GM21526 (cell line): ENCODE results near the gene SCYGR3.

Experiments
- ATAC-seq: cut with Tn5 transposase; IDR thresholded peaks from one replicate; pipeline ENCODE4 v1.9.1; 2021; ENCODE audit warnings: moderate library complexity; ENCODE audit not compliant: unreplicated experiment, low FRiP score

The SCYGR3 gene, protein sequence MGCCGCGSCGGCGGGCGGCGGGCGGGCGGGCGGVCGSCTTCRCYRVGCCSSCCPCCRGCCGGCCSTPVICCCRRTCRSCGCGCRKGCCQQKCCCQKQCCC

DNA sequence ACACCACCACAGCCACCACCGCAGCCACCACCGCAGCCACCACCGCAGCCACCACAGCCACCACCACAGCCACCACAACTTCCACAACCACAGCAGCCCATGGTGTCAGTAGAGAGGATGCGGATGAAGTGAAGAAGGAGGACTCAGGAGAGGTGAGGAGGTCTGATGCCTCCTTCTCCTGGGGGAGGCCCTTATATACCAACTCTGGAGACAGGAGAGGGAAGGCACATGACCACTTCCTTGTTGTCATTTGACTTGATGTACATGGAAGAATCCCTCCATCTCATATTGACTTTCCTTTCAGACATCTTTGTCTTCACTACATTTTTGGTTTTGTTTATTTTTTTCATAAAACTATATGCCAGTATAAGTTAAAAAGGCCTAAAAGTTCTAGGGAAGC lies at the start of gene SCYGR3:
Gene SCYGR3, minus strand, starts transcription at position 101 of the 400 bp plus-strand sequence. Its CDS starts 0 bp downstream, at position 101.
- no peak for ATAC-seq

DNA sequence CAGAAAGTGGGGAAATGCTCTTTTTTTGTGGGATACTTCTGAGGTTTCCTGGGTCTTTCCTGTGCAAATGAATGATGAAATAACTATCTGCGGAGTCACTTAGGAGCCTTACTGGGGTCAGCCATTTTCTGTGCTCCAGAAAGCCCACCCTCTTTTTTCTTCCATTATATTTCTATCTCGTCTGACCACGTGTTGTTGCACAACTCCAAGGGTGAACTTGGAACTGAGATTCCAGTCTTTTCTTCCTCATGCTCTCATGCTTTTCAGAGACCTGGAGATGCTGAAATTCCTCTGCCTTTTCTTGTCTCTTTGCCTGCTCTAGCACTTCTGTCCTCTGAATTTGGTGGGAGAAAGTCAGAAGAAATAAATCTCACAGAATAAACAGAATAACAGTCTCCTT lies 47.2 kb upstream of the SCYGR3 start:
- no peak for ATAC-seq

DNA sequence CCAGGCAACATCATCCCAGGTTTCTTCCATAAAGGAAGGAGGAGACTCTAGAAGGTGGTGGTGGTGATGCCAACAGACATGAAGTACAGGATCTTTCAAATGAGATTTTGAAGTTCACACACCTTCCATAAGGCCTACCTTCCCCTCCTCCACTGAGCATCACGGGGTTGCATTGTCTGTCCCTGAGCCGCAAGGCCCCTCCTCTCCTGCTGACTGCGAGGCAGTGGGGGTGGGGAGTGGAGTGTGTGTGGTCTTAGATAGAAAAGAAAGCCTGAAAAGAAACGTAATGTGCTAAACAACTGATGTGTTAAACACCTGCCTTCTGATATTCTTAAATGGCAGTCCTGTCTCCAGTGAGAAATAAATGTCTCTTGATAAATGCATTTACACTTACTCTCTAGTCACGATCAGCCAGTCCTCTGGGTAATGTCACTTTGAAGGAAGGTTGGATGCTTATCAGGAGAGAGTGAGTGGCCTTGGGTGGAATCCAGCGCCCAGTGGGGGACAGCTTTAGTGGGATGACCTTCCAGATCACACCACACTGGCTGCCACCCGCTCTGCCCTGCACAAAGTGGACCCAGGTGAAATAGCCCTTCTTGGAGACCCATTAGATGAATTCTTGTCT lies 46.5 kb upstream of the SCYGR3 start:
- ATAC-seq = no peak

DNA sequence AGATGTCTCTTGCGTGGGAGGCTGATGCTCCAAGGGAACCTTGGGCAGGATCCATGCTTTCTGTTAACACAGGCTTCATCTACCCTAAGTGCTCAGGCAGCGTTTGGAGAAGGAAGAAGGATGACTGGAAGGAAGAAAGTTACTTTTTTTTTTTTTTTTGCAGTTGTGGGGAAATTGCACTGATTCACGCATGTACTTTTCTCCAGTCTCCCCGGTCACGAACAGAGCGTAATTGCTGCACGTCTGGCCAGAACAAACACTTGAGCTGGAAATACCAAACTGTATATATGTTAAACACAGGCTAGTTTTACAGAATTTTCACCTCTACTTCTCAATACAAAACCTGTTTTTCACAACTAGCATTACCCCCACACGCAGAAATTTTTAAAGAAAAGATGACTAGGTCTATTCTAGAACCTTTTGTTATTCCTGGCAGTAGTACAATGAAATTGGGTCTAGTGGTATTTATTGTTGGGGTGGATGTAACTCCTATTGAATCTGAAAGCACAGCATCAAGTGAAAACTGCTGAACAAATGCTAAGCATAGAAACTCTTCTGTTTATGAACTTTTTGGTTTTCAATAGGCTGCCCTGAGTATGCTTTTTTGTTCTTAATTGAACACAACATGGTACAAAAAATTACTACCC lies 42.7 kb upstream of the SCYGR3 start:
- no peak for ATAC-seq

DNA sequence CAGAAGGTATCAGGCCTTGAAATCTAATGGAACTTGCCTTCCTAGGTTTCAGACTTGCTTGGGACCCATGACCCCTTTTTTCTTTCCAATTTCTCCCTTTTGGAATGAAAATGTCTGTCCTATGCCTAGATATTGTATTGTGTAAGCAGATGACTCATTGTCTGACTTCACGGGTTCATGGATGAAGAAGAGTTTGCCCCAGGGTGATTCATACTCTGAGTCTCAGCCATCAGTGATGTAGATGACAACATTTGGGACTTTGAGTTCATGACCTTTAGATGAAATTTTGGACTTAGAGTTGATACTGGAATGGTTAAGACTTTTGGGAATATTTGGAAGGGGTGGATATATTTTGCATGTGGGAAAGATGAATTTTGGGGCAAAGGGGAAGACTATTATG lies 40.8 kb upstream of the SCYGR3 start:
- ATAC-seq = no peak

DNA sequence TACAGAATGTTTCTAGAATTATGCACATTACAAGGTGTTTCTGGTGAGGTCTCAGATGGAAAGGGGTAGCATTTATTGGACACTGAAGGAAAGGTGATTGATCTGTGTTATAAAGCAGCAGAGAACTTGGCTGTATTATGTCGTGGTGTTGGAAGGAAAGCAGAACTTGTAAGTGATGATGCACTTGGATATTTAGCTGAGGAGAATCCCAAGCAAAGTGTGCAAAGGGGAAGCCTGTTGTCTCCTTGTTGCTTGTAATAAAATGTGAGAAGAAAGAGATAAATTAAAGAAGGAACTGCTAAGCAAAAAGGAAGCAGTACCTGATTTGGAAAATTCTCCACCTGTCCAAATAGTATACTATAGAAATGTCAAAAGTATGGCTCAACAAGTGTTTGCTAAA lies 39.8 kb upstream of the SCYGR3 start:
- no peak for ATAC-seq

DNA sequence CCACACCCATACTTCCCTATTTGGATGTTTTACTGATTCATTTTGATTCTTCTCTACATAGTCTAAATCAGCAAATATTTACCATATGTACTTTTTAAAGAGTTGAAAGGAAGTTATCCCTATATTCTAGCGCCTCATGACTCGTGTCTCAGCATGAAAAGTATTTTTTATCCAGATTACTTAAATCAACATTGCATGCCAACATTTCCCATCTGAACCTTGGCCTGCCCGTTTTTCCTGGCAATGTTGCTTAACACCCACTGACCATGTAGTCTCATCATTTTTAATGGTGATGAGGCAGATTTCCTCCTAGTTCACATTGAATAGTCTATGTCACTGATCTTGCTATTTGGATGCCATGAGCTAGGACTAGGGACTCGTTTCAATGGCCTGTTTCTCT lies 38.8 kb upstream of the SCYGR3 start:
- no peak for ATAC-seq

DNA sequence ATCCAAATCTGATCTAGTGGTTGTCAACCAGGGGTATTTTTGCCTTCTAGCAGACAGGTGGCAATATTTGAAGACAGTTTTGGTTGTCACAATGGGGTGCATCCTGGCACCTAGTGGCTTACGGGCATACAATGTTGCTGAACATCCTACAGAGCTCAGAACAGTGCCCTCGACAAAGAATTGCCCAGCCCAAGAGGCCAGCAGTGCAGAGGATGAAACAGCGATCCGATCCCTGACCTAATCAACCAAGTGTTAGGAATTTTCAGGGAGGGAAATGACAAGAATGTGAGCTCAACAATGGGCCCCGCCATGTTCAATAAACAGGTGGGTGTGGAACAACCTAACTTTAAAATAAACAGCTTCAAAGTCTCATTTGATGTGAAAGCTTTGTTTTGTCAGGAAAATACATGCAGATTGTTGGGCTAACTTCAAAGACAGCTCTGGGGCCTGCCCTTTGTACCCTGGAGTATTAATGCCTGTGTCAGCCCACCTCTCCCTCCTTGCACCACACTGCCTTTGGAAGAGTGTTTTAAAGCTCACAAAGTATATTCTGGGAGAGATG lies 29.4 kb upstream of the SCYGR3 start:
- no peak for ATAC-seq

DNA sequence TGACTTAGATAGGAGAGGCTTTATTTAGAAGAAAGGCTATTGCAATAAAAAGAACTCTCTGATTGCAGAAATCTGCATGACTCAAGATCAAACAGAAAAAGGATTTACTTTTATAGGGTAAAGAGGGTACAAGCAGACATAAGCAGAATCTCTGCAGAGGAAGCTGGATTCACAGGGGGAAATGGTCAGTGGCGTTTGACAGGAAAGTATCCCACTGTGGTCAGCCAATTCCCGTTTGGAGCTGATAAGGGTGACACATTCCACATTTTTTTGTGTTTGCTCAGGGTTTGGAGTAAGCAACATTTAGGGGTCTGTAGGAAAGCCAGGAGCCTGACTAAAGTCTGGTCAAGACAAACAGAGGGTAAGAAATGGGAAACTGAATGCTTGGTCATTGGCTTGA lies 28.0 kb upstream of the SCYGR3 start:
- ATAC-seq = no peak

DNA sequence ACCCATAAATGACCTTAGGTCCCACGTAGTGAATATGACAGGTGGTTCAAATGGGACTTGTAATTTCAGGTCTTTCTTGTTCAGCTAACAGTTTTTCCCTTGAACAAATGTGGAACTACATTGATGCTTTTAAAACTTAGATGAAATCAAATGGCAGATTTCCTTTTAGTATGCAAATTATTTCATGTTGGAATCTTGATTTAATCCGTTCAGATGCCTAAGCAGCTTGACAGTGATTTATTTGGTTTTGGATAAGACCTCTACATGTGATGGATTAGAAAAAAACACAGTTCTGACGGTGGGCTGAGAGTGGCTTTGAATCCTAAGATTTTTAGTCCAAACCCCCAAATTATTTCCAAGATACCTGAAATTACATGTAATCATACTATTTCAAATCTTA lies 19.6 kb upstream of the SCYGR3 start:
- no peak for ATAC-seq

DNA sequence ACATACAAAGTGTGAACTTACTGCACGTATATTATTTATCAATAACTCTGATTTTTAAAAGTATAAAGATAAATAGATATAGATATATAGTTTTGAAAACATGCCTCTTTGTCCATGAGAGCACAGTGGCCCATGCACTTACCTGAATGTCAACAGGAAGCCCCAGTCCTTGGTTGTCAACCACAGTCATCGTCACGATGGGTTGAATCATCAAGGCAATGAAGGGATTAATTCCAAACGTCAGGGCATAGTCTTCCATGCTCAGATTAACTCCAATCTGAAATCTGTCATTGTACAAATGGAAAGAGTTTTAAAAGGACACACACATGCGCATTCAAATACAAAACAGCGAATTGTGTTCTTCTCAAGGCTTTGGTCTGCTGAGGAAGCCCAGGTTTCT lies 18.2 kb upstream of the SCYGR3 start:
- ATAC-seq = no peak

DNA sequence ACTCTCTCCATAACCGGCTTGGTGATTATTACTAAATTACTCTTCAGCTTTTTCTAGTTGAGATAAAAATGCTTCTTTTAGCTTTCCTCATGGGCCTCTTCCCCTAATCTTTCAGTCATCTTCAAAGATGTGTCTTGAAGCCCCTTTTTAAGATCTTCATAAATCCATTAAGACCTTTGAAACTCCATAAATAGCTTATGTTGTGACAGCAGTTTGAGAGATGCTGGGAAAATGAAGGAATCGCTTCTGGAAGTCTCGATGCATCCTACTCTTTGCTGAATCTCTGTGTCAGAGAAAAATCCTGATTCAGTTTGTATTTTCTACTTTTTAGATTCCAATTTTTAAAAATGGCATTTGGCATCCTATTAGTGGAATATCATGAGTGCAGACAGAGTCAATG lies 15.7 kb upstream of the SCYGR3 start:
- no peak for ATAC-seq

DNA sequence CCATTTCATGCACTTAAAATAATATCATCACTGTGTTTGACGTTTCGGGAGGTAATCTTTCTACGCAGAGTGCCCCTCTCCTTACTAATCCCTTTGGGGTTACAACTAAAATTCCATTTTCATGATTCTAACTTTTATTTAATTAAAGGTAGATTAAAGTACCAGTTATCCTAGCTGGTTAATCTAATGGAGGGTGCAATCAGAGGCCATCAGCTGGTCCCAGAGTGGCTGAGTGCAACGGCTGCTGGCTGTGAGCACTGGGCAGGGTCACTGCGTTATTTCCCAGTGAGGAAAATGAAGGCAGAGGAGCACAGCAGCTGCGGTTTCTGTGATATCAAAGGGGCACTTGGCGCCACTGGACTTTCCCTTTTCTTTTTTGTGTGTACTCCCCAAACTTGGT lies 14.8 kb upstream of the SCYGR3 start:
- ATAC-seq = no peak

DNA sequence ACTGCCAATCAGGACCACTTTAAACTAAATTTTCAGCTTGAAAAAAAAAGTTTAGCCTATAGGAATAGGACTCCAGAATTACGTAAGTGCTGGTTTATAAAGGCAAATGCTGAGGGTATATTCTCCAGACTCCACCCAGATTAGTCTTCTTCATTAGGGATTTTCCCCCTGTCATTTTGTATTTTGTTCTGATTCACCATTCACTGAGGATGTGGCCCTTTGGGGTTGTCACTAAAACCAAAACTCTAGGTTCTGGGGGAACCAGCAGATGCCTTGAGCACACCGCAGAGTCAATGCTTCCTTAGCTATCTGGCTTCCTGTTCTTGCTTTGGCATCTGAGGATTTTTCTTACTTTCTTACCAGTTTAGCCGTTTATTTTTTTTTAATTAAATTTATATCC lies 13.1 kb upstream of the SCYGR3 start:
- peak; percentile 82 for ATAC-seq

DNA sequence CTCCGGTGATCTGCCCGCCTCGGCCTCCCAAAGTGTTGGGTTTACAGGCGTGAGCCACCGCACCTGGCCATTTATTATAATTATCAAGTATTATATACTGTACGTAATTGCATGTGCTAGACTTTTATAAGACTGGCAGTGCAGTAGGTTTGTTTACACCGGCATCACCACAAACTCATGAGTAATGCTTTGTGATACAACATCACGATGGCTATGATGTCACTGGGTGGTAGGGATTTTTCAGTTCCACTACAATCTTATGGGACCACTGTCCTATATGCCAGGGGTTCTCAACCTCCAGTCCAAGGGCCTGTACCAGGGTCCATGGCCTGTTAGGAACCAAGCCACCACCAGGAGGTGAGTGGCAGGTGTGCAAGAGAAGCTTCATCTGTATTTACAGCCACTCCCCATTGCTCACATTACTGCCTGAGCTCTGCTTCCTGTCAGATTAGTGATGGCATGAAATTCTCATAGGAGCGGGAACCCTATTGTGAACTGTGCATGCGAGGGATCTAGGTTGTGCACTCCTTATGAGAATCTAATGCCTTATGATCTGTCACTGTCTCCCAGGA lies 12.0 kb upstream of the SCYGR3 start:
- ATAC-seq = no peak

DNA sequence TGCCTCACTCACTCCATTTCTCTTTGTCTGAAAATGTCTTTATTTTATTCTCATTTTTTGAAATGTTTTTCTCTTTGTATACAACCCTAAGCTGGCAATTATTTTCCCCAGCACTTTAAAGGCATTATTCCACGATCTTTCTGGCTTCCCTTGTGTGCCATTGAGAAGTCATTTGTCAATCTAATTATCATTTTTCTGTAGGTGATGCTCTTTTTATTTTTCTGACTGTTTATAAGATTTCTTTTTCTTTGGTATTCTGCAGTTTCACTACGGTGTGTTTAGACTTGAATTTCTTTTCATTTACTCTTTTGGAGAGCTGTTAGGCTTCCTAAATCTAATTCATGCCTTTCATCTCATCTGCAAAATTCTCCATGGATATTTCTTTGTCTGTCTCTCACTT lies 10.8 kb upstream of the SCYGR3 start:
- no peak for ATAC-seq

DNA sequence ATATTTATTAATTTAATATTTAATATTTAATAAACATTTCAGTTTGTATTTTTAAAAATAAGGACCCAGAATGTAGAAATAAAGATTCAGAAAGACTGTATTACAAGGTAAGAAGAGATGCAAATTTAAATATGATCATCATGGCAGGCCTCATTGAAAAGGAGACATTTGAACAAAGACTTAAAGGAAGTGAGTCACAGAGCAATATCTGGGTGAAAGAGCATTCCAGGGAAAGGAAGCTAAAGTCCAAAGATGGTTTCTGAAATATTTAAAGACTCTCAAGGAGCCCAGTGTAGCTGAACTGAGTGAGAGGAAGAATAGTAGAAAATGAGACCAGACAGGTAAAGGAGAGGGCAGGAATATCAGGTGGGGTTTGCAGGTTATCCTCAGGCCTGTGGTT lies 8.6 kb upstream of the SCYGR3 start:
- no peak for ATAC-seq

DNA sequence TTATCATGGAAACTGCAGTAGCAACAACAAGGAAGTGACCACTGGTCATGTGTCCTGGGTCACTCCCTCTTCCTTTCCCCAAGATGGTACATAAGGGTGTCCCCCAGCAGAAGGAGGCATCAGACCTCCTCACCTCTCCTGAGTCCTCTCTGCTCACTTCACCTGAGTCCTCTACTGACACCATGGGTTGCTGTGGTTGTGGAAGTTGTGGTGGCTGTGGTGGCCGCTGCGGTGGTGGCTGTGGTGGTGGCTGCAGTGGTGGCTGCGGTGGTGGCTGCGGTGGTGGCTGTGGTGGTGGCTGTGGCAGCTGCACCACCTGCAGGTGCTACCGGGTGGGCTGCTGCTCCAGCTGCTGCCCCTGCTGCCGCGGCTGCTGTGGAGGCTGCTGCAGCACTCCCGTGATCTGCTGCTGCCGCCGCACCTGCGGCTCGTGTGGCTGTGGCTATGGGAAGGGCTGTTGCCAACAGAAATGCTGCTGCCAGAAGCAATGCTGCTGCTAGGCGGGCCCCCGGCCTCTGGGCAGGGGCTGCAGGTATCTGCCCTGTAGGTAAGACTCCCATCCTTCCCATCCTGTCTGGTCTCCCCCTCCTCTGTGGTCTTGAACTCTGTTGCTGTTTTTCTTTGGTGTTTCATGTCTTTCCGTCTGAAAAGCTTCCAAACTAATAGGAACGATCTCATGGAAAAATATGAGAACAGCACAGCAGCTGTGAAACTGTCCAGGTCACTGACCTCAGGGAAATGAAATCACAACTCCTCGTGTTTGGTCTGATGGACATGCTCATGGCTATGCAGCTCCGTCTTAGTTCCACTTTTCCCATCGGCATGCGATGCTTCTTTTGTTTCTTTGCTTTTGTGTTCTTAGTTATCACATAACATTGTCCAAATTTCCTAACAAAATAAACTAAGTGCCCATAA lies 2.9 kb upstream of the SCYGR3 start, which contains the start of gene SCYGR4:
Gene SCYGR4, plus strand, starts transcription at position 183 of the 915 bp plus-strand sequence. Its CDS starts 0 bp downstream, at position 183.
- no peak for ATAC-seq

DNA sequence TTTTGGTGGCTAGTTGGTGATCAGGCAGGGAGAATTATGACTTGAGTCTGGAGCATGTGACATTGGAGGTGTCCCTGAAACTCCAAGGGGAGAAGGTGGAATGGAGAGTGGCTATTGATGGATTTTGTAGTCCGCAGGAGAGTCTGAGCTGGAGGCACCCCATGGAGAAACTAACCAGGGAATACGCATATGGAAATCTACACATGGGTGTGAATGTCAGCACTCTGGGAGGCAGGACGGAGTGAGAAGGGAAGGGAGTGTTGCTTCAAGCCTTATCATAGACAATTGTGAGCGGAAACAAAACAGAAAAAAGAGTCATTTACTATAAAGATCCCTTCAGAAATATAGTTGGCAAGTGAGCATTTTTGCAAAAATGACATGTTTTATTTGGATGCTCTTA lies 2.0 kb upstream of the SCYGR3 start:
- ATAC-seq = no peak

DNA sequence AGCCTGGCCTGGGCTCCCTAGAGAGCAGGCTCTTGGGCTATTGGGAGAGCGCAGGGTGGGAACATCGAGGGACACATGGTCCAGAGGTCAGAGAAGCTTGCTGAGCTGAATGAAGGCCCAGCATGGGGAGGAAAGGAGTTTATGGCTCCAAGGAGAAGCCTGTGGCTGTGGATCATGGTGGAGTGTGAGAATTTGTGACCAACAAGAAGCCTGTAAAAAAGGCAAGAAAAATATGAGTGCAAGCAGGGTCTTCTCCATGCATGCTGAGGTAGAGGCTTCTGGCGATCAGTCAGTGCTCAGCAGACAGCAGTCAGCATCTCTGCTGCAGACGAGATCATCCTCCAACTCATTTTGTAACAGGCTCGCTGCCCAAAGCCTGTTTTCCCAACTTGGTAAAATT lies 1.3 kb upstream of the SCYGR3 start:
- ATAC-seq = no peak

DNA sequence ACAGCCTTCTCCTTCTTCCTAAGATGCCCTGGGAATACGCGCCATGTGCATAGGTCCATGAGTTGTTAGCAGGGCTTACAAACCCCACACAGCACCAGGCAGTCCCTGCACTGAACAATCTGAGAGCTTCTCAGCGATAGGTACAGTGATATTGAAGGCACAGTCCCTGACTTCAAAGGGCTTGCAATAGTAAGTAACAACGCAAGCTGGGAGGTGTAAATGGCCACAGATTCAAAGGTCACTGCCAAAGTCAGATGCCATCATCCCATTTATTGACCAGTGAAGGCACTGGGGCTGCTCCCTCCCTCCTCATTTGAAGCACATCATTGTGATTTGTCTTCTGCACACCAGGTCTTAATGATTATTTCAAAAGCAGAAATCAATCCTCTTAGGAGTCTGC lies 541 bp upstream of the SCYGR3 start:
- no peak for ATAC-seq
